ENCODE results near the gene NAPG. TPM values are rescaled to one million over a fixed set of nuclear protein-coding genes. Genes with fewer than 3 reads are reported as not detected.
"Not testable (repeated sequence)": the region's sequence is repeated elsewhere in the genome, so short reads cannot be mapped to it uniquely, and the experiment has no call there.

NAPG gene
- total RNA-seq, 1 experiment from 2014 or later, result 28.0 TPM

DNA sequence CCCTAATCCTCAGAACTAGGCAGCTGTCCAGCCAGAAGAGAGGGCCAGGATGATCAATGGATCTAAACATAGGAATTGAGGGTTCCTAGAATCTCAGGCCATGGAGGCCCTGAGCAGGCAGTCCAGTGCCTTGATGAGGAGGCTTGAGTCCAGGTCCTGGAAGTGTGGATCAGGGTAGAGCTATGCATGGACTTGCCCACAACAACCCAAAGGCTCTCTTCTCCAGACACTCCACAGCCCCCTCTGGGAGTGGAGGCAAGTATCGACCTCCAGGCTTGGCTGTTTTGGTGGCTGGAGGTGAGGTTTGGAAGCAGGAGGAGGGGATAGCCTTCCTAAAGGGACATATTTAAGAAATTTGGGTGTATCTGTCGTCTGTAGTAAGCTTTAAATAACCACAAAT, 45.7 kb downstream of the NAPG start:
- BruUV-seq (replicated peaks), result no TSS peak
- no peaks in the 10 kb centered on the region for H3K9me3 ChIP-seq (ENCODE audit: control insufficient read depth in 1 of 2, insufficient read depth in 1 of 2, low read depth in 1 of 2, low read length in 2 of 2)
- ATAC-seq, result no peak
- TF ChIP-seq RAD21 (IDR thresholded peaks at IDR 0.05; ENCODE audit: low read depth) (no peak), YY1 (IDR thresholded peaks at IDR 0.05; ENCODE audit: extremely low read depth, insufficient replicate concordance, low read depth, low read length) (no peak), EZH2phosphoT487 (IDR thresholded peaks at IDR 0.05; ENCODE audit: borderline replicate concordance) (no peak), CEBPB (IDR thresholded peaks at IDR 0.05; ENCODE audit: low read depth) (no peak), EGR1 (IDR thresholded peaks at IDR 0.05; ENCODE audit: low read depth) (no peak), FOSL1 (IDR thresholded peaks at IDR 0.05; ENCODE audit: low read depth) (no peak), JUND (IDR thresholded peaks at IDR 0.05) (no peak), SP1 (IDR thresholded peaks at IDR 0.05; ENCODE audit: low read depth) (no peak), ZNF274 (IDR thresholded peaks at IDR 0.05; ENCODE audit: low read depth, low read length) (no peak)
- TF ChIP-seq, protein P1, sequence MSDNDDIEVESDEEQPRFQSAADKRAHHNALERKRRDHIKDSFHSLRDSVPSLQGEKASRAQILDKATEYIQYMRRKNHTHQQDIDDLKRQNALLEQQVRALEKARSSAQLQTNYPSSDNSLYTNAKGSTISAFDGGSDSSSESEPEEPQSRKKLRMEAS (IDR thresholded peaks at IDR 0.05), result no peak
- TF ChIP-seq, protein P2, sequence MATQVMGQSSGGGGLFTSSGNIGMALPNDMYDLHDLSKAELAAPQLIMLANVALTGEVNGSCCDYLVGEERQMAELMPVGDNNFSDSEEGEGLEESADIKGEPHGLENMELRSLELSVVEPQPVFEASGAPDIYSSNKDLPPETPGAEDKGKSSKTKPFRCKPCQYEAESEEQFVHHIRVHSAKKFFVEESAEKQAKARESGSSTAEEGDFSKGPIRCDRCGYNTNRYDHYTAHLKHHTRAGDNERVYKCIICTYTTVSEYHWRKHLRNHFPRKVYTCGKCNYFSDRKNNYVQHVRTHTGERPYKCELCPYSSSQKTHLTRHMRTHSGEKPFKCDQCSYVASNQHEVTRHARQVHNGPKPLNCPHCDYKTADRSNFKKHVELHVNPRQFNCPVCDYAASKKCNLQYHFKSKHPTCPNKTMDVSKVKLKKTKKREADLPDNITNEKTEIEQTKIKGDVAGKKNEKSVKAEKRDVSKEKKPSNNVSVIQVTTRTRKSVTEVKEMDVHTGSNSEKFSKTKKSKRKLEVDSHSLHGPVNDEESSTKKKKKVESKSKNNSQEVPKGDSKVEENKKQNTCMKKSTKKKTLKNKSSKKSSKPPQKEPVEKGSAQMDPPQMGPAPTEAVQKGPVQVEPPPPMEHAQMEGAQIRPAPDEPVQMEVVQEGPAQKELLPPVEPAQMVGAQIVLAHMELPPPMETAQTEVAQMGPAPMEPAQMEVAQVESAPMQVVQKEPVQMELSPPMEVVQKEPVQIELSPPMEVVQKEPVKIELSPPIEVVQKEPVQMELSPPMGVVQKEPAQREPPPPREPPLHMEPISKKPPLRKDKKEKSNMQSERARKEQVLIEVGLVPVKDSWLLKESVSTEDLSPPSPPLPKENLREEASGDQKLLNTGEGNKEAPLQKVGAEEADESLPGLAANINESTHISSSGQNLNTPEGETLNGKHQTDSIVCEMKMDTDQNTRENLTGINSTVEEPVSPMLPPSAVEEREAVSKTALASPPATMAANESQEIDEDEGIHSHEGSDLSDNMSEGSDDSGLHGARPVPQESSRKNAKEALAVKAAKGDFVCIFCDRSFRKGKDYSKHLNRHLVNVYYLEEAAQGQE (IDR thresholded peaks at IDR 0.05; ENCODE audit: low read depth), result no peak
- TF ChIP-seq, protein P3, sequence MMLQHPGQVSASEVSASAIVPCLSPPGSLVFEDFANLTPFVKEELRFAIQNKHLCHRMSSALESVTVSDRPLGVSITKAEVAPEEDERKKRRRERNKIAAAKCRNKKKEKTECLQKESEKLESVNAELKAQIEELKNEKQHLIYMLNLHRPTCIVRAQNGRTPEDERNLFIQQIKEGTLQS (IDR thresholded peaks at IDR 0.05), result no peak
- no peaks in the 10 kb centered on the region for H3K4me1 ChIP-seq (ENCODE audit: control insufficient read depth in 1 of 2, insufficient read depth in 2 of 2, low read length in 2 of 2)
- no peaks in the 10 kb centered on the region for H3K79me2 ChIP-seq (ENCODE audit: insufficient read depth, low read length)
- H3K36me3 ChIP-seq (ENCODE audit: control insufficient read depth in 1 of 2, insufficient read depth in 2 of 2, low read length in 2 of 2), result no peaks in the 10 kb centered on the region
- RAD21 ChIA-PET (ENCODE audit: low non-redundant PET in 1 of 2, low total read pairs in 2 of 2, uncharacterized antibody in 2 of 2, unreplicated experiment in 2 of 2), result no interaction called here
- H3K4me3 ChIP-seq (replicated peaks in 1 of 2; ENCODE audit: low read depth in 1 of 2, low read length in 2 of 2), result no peak overlapping the region
- intact Hi-C loops (cut with micrococcal nuclease), result no loop called here
- no peak overlapping the region for H2AFZ ChIP-seq (ENCODE audit: low read depth, low read length, poor library complexity, severe bottlenecking)
- CTCF ChIA-PET, result interaction anchor here (1.9 kb wide), 1 partner anchor 11 kb away, joined by 6 read pairs; no protein-coding TSS in a partner anchor
- no peak for DNase-seq (ENCODE audit: low read depth, low spot score)
- POLR2A ChIA-PET, result interaction anchor here (0.7 kb wide), 1 partner anchor 46 kb away, joined by 5 read pairs; the partner anchor contains the start of gene NAPG
- H4K20me1 ChIP-seq (ENCODE audit: insufficient read depth), result no peaks in the 10 kb centered on the region
- H3K4me2 ChIP-seq (ENCODE audit: low read length), result no peak overlapping the region
- H3K27me3 ChIP-seq (ENCODE audit: insufficient read depth, low read length), result no peaks in the 10 kb centered on the region
- H3K27ac ChIP-seq (ENCODE audit: low read depth, low read length), result no peak overlapping the region
- no peak overlapping the region for H3K9ac ChIP-seq (ENCODE audit: low read length)
- H3K9me2 ChIP-seq (ENCODE audit: insufficient read depth), result no peaks in the 10 kb centered on the region

DNA sequence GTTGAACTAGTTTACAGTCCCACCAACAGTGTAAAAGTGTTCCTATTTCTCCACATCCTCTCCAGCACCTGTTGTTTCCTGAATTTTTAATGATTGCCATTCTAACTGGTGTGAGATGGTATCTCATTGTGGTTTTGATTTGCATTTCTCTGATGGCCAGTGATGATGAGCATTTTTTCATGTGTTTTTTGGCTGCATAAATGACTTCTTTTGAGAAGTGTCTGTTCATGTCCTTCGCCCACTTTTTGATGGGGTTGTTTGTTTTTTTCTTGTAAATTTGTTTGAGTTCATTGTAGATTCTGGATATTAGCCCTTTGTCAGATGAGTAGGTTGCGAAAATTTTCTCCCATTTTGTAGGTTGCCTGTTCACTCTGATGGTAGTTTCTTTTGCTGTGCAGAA, 47.4 kb downstream of the NAPG start:
- H3K36me3 ChIP-seq (ENCODE audit: control insufficient read depth in 1 of 2, insufficient read depth in 2 of 2, low read length in 2 of 2); DNase-seq (ENCODE audit: low read depth, low spot score); H3K9ac ChIP-seq (ENCODE audit: low read length); H3K9me2 ChIP-seq (ENCODE audit: insufficient read depth); RAD21 ChIA-PET (ENCODE audit: low non-redundant PET in 1 of 2, low total read pairs in 2 of 2, uncharacterized antibody in 2 of 2, unreplicated experiment in 2 of 2); H3K4me2 ChIP-seq (ENCODE audit: low read length); H3K79me2 ChIP-seq (ENCODE audit: insufficient read depth, low read length); H4K20me1 ChIP-seq (ENCODE audit: insufficient read depth); CTCF ChIA-PET; POLR2A ChIA-PET; H3K27me3 ChIP-seq (ENCODE audit: insufficient read depth, low read length); H3K4me3 ChIP-seq (replicated peaks in 1 of 2; ENCODE audit: low read depth in 1 of 2, low read length in 2 of 2); intact Hi-C loops (cut with micrococcal nuclease); H2AFZ ChIP-seq (ENCODE audit: low read depth, low read length, poor library complexity, severe bottlenecking); H3K4me1 ChIP-seq (ENCODE audit: control insufficient read depth in 1 of 2, insufficient read depth in 2 of 2, low read length in 2 of 2); H3K27ac ChIP-seq (ENCODE audit: low read depth, low read length); H3K9me3 ChIP-seq (ENCODE audit: control insufficient read depth in 1 of 2, insufficient read depth in 1 of 2, low read depth in 1 of 2, low read length in 2 of 2); BruUV-seq (replicated peaks); ATAC-seq: not testable (repeated sequence)

DNA sequence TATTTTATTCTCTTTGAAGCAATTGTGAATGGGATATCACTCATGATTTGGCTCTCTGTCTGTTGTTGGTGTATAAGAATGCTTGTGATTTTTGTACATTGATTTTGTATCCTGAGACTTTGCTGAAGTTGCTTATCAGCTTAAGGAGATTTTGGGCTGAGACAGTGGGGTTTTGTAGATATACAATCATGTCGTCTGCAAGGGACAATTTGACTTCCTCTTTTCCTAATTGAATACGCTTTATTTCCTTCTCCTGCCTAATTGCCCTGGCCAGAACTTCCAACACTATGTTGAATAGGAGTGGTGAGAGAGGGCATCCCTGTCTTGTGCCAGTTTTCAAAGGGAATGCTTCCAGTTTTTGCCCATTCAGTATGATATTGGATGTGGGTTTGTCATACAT, 48.6 kb downstream of the NAPG start:
- not testable (repeated sequence) for H3K9me3 ChIP-seq (ENCODE audit: control insufficient read depth in 1 of 2, insufficient read depth in 1 of 2, low read depth in 1 of 2, low read length in 2 of 2)

More for the DNA sequence above, 48.6 kb downstream of the NAPG start:
- BruUV-seq (replicated peaks); intact Hi-C loops (cut with micrococcal nuclease); H3K36me3 ChIP-seq (ENCODE audit: control insufficient read depth in 1 of 2, insufficient read depth in 2 of 2, low read length in 2 of 2); CTCF ChIA-PET; H3K4me1 ChIP-seq (ENCODE audit: control insufficient read depth in 1 of 2, insufficient read depth in 2 of 2, low read length in 2 of 2); H3K27me3 ChIP-seq (ENCODE audit: insufficient read depth, low read length); ATAC-seq; RAD21 ChIA-PET (ENCODE audit: low non-redundant PET in 1 of 2, low total read pairs in 2 of 2, uncharacterized antibody in 2 of 2, unreplicated experiment in 2 of 2); DNase-seq (ENCODE audit: low read depth, low spot score); H3K79me2 ChIP-seq (ENCODE audit: insufficient read depth, low read length); POLR2A ChIA-PET; H2AFZ ChIP-seq (ENCODE audit: low read depth, low read length, poor library complexity, severe bottlenecking); H3K9ac ChIP-seq (ENCODE audit: low read length); H3K4me3 ChIP-seq (replicated peaks in 1 of 2; ENCODE audit: low read depth in 1 of 2, low read length in 2 of 2); H3K27ac ChIP-seq (ENCODE audit: low read depth, low read length); H4K20me1 ChIP-seq (ENCODE audit: insufficient read depth); H3K4me2 ChIP-seq (ENCODE audit: low read length); H3K9me2 ChIP-seq (ENCODE audit: insufficient read depth): not testable (repeated sequence)

All from HCT116 (cell line).